HG03103 (cell line): ENCODE data around the gene SLC35G6.
"Not testable (repeated sequence)": the region's sequence is repeated elsewhere in the genome, so short reads cannot be mapped to it uniquely, and the experiment has no call there.

Experiments
- ATAC-seq: cut with Tn5 transposase; IDR thresholded peaks from one replicate; pipeline ENCODE4 v1.9.1; 2021; ENCODE audit warnings: low read depth; ENCODE audit not compliant: unreplicated experiment

SLC35G6 gene

GRCh38 chr17:7477392-7478275 is 3.6 kb upstream of the SLC35G6 start:
- ATAC-seq: no peak

GRCh38 chr17:7478276-7479212 is 2.7 kb upstream of the SLC35G6 start:
- ATAC-seq: no peak

- ATAC-seq: no peak
Measured at GRCh38 chr17:7479213-7480088, 1.8 kb upstream of the SLC35G6 start, which contains the start of gene ZBTB4. TSS of gene ZBTB4 (minus strand) at chr17:7479631. CDS start at chr17:7466801, 12,830 bp downstream.

- no peak for ATAC-seq
Measured at GRCh38 chr17:7480089-7480384, 1.2 kb upstream of the SLC35G6 start.

- ATAC-seq: not testable (repeated sequence)
Measured at GRCh38 chr17:7481842-7482741, 846 bp downstream of the SLC35G6 start.

GRCh38 chr17:7482742-7483088 is 1.5 kb downstream of the SLC35G6 start:
- not testable (repeated sequence) for ATAC-seq

GRCh38 chr17:7483255-7484066 is 2.2 kb downstream of the SLC35G6 start:
- peak; percentile 29 for ATAC-seq

- ATAC-seq: peak; percentile 50
Measured at GRCh38 chr17:7484067-7484918, 3.0 kb downstream of the SLC35G6 start, which contains the start of gene POLR2A. TSS of gene POLR2A (plus strand) at chr17:7484366.

GRCh38 chr17:7484919-7485377 is 3.7 kb downstream of the SLC35G6 start:
- ATAC-seq: no peak

GRCh38 chr17:7486181-7486580 is 4.9 kb downstream of the SLC35G6 start:
- ATAC-seq: no peak

GRCh38 chr17:7490144-7490543 is 8.9 kb downstream of the SLC35G6 start:
- no peak for ATAC-seq

GRCh38 chr17:7491583-7491982 is 10.3 kb downstream of the SLC35G6 start:
- ATAC-seq: no peak

- no peak for ATAC-seq
Measured at GRCh38 chr17:7493941-7494340, 12.7 kb downstream of the SLC35G6 start.

- ATAC-seq: no peak
Measured at GRCh38 chr17:7495906-7496434, 14.7 kb downstream of the SLC35G6 start.

- no peak for ATAC-seq
Measured at GRCh38 chr17:7496470-7497183, 15.4 kb downstream of the SLC35G6 start.

- ATAC-seq: no peak
Measured at GRCh38 chr17:7497228-7497627, 16.0 kb downstream of the SLC35G6 start.

- no peak for ATAC-seq
Measured at GRCh38 chr17:7497636-7498035, 16.4 kb downstream of the SLC35G6 start.
